NCI-H146 (cell line): ENCODE data around the gene SERPINB10.

Experiments used
- DNase-seq: peaks from one replicate; lab custom pipeline; 2025; lab: John Stamatoyannopoulos, UW

The SERPINB10 gene

DNA sequence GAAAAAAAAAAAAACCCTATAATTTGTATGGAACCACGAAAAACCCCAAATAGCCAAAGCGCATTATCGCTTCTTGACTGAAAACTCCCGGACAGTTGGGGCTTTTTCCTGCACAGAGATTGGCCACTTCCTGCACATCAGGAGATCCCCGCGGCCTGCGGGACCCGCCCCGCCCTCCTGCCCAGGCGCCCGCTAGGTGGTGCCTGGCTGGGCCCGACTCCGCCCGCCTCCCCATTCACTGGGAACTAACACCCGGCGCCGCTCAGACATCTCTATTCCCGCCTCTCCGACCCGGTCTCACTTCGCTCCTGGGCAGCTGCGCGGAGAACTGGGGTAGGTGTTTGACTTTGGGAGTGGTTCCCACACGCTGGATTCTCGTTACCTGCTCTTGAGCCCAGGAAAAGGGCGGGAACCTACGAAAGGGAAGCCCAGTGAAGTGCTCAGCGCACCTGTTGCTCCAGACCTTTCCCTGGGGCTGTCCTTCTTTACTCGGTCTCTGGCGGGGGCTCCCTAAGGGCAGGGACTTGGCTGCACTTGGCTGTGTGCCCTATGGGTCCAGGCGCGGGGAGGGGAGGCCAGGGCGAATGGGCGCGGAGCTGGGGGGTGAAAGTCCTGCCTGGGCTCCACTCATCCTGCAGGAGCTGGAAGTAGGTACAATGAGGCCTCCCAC lies 41.4 kb downstream of the SERPINB10 start, which contains the start of gene HMSD:
TSS of gene HMSD (plus strand) at position 234 of the 670 bp plus-strand sequence. CDS start 4,155 bp downstream, outside the sequence.
- peak; percentile 97 for DNase-seq

DNA sequence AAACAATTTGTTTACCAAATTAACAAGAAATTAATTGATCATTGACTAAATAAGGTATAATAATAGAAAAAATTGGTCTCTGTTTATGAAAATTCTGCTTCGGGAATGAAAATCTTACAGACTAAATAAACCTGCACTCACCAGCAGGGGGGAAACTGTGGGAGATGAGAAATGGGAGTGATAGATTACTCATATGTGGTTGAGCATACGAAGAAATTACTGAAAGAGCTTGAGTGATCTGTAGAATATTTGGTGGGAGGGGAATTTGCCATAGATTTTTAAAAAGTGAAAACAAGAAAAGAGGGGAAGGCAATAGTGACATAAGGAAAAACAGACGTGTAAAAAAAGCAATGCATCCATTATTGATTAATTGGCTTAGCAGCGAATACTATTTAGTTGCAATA lies 43.5 kb downstream of the SERPINB10 start:
- DNase-seq = no peak

DNA sequence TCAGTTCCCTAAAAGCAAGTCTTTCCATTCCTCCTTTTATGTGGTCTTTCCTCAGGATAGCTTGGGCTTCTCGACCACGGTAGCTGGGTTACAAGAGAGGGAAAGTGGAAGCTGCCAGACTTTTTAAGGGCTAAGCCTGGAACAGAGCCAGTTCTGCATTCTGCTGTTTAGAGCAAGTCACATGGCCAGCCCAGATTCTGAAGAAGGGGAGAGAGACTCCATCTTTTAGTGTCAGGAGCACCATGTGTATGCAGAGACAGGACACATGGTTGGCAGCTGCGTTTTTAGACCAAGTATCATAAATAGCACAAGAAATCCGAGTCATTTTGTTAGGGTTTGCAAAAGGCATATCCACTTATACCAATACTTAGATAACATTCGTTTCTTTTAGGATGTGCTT lies 46.1 kb downstream of the SERPINB10 start:
- no peak for DNase-seq

DNA sequence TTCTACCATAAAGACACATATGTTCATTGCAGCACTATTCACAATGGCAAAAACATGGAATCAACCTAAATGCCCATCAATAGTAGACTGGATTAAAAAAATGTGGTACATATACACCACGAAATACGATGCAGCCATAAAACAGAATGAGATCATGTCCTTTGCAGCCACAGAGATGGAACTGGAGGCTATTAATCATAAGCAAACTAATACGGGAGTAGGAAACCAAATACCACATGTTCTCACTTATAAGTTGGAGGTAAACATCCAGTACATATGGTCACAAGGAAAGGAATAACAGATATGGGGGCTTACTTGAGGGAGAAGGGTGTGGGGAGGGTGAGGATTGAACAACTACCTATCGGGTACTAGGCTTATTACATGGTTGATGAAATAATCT lies 49.0 kb downstream of the SERPINB10 start:
- no peak for DNase-seq

DNA sequence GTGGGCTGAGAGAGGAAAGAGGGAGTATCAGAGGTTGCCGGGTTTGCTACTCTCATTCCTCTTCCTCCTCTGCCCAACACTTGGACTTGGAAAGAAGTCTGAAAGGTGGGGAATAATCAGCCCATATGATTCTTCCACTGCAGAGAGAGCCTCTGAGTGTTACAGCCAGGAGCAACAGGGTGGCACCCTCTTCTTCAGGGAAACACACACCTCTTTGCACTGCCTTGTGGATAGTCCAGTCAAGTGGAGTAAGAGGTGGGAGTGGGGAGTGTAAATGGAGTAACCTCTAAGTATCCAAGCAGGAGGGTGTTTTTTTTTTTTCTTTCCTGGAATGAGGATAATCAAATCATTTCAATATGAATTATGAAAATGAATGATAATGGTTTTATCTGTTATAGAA lies 53.1 kb downstream of the SERPINB10 start:
- no peak for DNase-seq

DNA sequence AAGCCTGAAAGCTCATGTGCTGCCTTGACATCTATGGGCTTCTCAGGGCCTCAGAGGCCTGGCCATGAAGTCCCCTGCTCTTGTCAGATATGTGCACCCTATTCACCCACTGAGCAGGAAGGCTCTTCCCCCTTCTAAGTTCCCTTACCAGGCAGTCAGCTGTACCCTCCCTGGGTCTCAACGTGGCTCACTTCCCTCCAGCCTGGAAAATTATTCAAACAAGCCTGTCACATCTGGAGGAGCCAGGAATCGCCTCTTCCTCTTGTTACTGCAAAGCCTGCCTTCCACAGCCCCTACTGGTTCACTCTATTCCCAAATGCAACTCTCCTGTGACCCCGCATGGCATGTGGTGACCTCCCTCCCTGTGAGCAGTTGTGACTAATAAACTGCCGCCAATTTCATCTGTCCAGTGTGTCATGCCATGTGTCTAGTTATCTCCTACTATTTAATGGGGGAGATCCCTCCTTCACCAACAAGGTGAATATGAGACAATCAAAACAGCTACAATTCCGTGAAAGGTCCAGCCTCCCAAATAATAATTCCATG lies 53.8 kb downstream of the SERPINB10 start:
- no peak for DNase-seq

DNA sequence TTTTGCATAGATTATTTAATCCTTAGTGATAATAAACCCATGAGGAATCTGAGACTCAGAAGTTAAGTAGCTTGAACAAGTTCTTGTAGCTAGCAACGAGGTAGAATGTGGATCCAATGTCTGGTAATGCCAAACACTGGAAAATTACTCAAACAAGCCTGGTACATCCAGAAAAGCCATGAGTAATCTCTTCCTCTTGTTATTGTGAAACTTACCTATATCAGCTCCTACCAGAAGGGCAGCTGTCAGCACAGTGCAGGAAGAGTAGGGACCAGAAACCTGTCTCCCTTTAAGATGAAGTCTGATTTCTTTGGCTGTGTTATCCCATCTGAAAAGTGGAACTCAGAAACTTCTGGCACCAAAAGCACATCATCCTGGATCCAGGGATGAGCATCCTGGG lies 54.4 kb downstream of the SERPINB10 start:
- no peak for DNase-seq

DNA sequence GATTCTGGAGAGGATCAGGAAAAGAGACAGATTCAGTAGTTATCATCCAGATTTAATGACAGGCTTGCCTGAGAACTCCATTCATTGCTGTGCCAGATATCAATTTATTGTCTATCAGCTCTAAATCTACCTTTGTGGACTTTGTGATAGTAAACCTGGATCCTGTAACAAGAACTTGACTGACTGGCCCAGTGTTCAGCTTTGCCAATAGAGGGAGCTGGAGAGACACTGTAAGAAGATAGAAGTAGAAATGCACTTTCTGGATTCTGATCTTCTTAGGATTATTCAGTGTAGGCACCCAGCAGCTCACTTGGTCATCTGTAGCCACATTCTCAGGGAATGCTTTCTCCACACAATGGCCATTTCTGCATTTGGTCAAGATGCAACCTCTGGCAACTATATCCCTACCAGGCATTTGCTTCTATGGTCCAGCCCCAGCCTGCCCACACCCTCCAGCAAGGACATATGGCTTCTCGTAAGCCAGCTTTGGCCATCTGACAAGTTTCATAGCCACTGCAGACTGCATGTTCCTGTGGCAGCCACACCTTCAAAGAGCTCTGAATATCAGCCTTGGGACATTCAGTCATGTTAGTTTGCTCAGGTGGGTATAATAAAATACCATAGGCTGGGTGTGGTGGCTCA lies 56.0 kb downstream of the SERPINB10 start:
- peak; percentile 86 for DNase-seq

DNA sequence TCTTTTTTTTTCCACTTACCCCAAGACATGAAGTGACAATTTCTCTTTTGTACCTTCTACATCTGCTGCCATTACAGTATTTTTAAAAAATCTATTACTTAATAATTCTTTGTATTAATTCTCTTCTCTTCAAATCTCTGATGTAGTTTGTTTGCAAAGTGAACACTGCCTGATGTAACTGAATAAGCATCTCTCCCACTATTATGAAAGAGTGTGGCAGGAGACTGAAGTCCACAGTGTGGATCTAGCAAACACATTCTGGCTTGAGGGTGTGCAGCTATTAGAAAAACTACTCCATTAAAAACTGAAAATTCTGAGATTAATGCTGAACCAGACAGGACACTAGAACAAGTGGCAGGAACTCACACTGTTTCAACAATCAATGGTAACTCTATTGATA lies 57.1 kb downstream of the SERPINB10 start:
- no peak for DNase-seq

DNA sequence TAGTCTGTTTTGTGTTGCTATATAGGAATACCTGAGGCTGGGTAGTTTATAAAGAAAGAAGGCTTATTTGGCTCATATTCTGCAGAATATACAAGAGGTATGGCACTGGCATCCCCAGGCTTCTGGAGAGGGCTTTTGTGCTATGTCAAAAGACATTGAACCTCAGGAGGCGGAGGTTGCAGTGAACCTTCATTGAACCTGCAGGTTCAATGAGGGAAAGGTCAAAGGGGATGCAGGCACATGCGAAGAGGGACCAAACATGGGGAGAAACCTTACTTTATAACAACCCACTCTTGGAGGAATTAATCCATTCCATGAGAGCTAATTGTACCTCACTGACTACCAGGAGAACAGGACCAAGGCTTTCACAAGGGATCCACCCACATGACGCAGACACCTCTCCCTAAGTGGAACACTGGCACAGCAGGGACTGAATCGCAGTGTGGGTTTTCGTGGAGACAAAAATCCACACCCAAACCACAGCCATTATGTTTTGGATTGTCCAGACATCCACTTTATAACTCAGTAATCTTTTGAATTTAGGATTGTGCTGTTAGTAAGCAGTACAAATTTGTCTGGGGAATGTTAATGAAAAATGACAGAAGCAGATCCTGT lies 58.1 kb downstream of the SERPINB10 start:
- no peak for DNase-seq

DNA sequence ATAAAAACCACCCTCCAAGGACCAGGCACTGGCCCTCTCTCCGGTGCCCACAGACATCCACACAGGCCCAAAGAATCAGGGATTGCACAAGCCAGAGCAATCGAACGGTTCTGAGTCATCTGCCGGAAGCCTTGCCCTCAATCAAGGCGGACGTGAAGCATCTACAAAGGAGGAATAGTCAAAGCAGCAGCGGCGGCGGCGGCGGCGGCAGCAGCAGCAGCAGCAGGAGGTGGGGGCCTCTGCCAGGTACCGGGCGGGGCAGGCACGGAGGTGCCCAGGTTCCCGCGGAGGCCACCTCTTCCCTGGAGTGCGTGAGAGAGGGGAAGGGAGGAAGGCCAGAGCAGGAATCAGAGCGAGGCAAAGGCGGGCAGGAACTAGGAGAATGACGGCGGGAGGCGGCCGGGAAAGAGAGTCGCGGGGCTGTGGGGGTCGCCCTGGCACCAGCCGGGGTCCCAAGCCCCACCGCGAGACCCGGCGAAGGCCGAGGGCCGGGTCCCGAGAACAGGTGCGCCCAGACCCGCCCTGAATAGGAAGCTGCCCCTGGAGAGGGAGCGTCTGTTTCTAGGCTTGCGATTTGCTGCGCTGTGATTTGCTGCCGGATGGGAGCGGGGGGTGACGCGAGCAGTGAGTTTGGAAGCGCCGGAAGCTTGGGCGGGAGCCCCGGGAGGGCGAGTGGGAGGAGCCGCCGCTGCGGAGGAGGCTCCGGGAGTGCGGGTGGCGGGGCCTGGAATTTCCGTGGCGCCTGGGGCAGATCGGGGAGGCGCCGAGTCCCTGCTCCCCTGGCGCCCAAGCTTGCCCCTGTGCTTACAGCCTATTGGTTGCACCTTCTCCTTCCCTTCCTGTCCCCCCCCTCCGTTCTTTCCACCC lies 62.4 kb downstream of the SERPINB10 start, which contains the start of gene SERPINB8:
TSS of gene SERPINB8 (plus strand) at position 140 of the 867 bp plus-strand sequence. CDS start 8,228 bp downstream, outside the sequence.
- DNase-seq = peak; percentile 100

DNA sequence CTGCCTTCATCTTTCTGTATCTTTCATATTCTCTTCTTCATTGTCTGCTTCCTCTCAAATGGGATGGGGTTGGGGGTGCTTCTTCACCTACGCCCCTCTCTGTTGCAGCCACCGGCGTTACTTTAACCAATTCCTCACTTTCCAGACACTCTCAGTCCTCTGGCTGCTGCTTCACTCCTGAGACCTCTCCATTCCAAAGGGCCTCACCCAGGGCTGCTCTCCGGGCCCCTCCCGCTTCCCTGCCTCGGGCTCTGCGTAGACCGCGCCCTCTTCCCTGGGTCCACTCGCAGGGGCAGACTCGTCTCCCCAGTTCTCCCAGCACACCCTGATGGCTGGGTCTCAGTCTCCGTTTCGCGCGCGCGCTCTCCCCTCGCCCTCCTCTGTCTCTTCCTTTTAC lies 63.0 kb downstream of the SERPINB10 start:
- DNase-seq = peak; percentile 96

DNA sequence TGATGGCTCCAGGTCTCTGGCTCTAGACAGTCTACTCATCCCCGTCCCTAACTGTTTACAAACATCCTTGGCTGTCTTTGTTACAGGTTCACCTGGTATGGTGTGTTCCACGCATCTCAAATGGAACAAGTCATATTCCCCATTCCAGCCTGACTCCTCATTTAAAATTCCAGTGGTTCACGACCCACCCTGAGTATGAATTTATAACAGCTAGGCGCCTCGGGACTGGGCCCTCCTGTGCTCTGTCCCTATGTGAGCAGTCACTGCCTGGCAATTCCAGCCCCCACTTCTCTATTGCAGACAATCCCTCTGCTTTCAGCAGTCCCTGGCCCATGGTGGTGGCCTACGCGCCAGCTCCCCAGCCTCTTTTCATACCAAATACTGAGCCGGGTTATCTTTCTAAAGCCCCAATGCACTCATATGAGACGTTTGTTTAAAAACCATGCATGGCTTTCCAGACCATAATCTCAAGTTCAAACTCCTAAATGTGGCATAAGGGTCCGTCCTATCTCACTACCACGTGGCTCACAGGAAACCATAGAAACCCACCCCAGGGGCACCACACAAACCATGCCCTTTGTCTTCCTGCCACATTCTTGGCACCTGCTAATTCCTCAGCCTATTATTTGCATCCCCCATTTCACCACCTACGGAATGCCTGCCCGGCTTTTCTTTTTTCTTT lies 63.7 kb downstream of the SERPINB10 start:
- peak; percentile 85 for DNase-seq

DNA sequence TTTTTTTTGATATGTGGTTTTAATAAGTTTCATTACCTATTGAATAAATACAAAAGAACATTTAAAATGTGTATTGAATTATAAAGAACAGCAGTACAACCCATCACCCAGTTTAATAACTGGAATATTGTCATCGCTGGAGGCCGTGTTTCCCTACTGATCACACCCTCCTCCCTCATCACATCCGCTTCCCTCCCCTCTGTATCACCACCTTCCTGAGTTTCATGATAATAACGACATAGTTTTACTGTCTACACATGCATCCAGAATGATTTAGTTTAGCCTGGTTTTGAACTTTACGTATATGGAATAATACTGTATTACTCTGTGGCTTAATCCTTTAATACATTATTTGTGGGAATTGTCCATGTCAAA lies 64.2 kb downstream of the SERPINB10 start:
- DNase-seq = peak; percentile 72

DNA sequence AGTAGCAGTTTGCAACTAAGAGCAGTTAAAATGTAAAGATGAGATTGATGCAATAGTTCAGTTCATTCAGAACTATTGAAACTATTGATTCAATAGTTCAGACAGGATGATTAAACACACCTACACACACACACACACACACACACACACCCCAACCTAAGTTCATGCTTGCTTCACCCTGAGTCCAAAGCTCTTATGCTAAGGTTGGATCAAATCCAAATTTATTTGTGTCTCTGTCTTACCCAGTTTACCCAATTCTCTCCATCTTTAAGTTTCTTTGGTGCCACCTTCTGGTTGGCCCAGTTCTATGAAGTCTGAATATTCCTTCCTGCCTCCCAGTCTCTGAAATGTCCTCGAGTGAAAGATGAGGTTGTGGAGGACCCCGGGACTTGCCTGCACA lies 67.2 kb downstream of the SERPINB10 start:
- DNase-seq = peak; percentile 42

DNA sequence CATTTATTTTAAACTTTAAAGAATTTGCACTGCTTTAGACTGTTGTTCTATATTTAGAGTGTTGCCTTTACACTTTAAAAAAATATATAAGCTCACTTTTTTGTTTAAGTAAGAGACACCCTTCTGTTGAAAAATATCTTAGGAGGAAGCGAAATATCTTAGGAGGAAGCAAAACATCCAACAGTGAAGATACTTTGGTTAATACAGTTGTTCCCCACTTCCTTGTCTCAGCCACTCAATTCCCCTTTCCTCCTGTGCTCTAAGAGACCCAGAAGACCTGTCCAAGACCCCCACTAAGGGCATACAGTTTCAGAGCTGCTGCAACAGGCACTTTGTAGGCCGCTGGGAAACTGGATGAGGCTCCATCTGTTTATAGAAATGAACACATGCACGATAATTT lies 67.9 kb downstream of the SERPINB10 start:
- DNase-seq = no peak

DNA sequence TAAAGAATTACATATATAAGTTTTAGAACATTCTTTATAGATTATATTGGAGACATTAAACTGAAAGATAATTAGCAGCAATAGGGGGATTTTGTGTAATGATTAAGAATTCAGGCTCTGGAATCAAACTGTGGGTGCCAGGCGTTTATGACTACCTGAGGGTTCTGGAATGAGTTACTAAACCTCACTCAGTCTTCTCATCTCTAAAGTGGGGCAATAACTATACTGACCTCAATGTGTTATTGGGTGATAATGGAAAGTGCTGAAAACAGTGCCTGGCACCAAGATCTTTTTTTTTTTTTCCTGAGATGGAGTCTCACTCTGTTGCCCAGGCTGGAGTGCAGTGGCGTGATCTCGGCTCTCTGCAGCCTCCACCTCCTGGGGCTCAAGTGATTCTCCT lies 69.3 kb downstream of the SERPINB10 start:
- no peak for DNase-seq

DNA sequence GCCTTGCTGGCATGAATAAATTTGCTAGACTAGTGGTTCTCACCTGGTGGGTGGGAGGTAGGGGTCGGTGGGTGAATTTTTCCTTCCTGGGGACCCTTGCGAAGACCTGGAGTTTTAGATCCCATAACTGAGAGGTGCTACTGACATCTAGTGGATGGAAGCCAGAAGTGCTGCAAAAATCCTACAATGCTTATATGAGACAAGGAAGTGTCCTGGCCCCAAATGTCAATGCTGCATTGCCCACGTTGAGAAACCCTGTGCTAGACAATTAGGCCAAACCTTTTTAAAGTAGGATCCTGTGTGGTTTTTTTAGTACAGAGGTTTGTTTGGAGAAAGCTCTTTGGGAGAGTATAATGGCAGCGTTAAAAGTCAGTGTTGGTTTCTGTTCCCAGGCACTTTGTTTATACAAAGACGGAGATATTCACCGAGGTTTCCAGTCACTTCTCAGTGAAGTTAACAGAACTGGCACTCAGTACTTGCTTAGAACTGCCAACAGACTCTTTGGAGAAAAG lies 71.7 kb downstream of the SERPINB10 start:
- DNase-seq = peak; percentile 76

DNA sequence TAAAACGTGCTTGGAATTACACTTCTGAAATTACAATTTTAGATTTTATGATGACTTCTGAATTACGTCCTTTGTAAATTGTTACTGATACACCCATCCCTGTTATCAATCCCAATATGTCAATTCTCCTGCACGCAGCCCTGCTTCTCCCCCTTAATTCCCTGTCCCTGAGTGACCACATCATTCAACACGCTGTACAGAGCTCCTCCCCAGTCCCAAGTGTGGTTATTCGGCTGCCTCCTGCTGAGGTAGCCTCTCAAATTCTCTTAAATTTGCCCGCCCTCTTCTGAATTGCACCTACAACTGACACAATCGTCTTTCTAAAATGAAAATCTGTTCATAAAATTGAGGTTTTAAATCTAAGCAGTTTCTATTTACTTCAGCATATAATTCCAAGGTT lies 72.3 kb downstream of the SERPINB10 start:
- DNase-seq = no peak

DNA sequence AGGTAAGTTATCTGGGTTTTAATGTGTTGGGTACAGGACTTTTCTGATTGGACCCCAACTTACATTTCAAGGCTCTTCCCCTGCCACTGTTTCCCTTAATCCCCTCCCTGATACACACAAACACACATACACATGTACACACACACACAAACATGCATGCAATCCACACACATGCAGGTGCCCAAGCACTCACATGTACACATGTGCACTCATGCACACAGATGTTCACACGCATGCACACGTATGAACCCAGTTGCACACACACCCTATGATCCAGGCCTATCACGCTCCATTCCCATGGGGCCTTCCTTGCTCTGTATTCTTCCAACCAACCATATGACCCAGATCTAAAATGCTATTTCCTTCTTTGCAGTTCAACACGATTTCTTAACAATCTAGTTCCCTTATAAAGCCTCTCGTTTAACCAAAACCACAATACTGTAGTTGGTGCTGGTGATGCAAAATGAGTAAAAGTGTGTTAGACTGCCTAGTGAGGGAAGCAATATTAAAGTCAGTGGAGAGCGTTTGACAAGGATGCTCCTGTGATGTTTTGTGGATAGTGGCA lies 73.2 kb downstream of the SERPINB10 start:
- DNase-seq = no peak

DNA sequence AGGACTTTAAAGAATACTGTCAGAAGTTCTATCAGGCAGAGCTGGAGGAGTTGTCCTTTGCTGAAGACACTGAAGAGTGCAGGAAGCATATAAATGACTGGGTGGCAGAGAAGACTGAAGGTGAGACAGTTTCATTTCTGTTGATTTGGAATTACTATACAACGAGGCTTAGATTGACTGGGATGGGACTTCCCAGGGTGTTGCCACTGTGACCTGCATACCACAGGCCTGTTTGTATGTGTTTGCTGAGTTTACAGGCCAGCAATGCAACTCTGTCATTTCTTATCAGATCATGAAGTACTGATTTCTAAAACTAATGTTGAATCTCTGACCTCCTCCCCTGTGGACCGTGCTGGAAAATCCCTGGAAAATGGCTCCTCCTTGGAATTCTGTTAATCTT lies 74.0 kb downstream of the SERPINB10 start:
- no peak for DNase-seq
